ENCODE results near the gene ETS1. TPM values are rescaled to one million over a fixed set of nuclear protein-coding genes. Genes with fewer than 3 reads are reported as not detected.

ETS1 gene
- total RNA-seq, 1 donor from 2014 or later = 55.9 TPM

GRCh38 chr11:128609785-128610184, 22.4 kb upstream of the ETS1 start:
- Mint-ChIP-seq H3K4me3 (no peak overlapping the region), H3K9me3 (no peaks in the 10 kb centered on the region), H3K4me1 (peaks cover 22% of the 10 kb centered on the region), H3K36me3 (ENCODE audit: low read depth) (no peaks in the 10 kb centered on the region), H3K27me3 (ENCODE audit: low read depth) (peaks cover 17% of the 10 kb centered on the region), H3K27ac (ENCODE audit: unreplicated experiment) (no peak overlapping the region)
- no peak for TF ChIP-seq CTCF (conservative IDR thresholded peaks at IDR 0.05)
- DNase-seq (ENCODE audit: low read depth, low spot score) = no peak

GRCh38 chr11:128608746-128609407, 21.5 kb upstream of the ETS1 start:
- Mint-ChIP-seq H3K4me3 (no peak overlapping the region), H3K4me1 (peaks cover 25% of the 10 kb centered on the region), H3K9me3 (no peaks in the 10 kb centered on the region), H3K27me3 (ENCODE audit: low read depth) (peaks cover 11% of the 10 kb centered on the region), H3K27ac (ENCODE audit: unreplicated experiment) (no peak overlapping the region), H3K36me3 (ENCODE audit: low read depth) (no peaks in the 10 kb centered on the region)
- DNase-seq (ENCODE audit: low read depth, low spot score) = no peak
- TF ChIP-seq CTCF (conservative IDR thresholded peaks at IDR 0.05) = no peak

DNA sequence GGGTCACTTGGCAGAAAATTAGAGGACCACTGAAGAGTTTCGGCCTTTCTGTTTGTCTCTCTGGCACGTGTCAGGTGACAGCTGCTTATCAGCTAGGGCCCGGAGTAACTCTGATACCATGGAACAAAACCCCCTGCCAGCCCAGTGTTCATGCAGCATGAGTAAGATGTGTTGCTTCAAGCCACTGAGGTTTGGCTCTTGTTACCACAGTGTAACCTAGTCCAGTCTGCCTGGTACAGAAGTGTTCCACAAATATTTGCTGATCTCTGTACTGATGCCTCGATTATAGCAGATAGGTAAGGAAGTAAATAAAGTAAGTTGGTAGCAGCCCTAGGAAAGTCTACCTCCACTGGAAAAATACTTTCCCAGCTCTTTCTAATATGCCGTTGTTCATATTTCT, 20.5 kb upstream of the ETS1 start:
- Mint-ChIP-seq H3K4me1 (peaks cover 36% of the 10 kb centered on the region), H3K27me3 (ENCODE audit: low read depth) (peaks cover 9% of the 10 kb centered on the region), H3K36me3 (ENCODE audit: low read depth) (no peaks in the 10 kb centered on the region), H3K4me3 (no peak overlapping the region), H3K27ac (ENCODE audit: unreplicated experiment) (no peak overlapping the region), H3K9me3 (no peaks in the 10 kb centered on the region)
- DNase-seq (ENCODE audit: low read depth, low spot score) = no peak
- no peak for TF ChIP-seq CTCF (conservative IDR thresholded peaks at IDR 0.05)

- Mint-ChIP-seq H3K27me3 (ENCODE audit: low read depth) (peaks cover 6% of the 10 kb centered on the region), H3K36me3 (ENCODE audit: low read depth) (no peaks in the 10 kb centered on the region), H3K27ac (ENCODE audit: unreplicated experiment) (no peak overlapping the region), H3K9me3 (no peaks in the 10 kb centered on the region), H3K4me3 (no peak overlapping the region), H3K4me1 (peaks cover 20% of the 10 kb centered on the region)
- no peak for TF ChIP-seq CTCF (conservative IDR thresholded peaks at IDR 0.05)
- DNase-seq (ENCODE audit: low read depth, low spot score) = no peak
Observed at GRCh38 chr11:128604723-128605122, 17.4 kb upstream of the ETS1 start.

DNA sequence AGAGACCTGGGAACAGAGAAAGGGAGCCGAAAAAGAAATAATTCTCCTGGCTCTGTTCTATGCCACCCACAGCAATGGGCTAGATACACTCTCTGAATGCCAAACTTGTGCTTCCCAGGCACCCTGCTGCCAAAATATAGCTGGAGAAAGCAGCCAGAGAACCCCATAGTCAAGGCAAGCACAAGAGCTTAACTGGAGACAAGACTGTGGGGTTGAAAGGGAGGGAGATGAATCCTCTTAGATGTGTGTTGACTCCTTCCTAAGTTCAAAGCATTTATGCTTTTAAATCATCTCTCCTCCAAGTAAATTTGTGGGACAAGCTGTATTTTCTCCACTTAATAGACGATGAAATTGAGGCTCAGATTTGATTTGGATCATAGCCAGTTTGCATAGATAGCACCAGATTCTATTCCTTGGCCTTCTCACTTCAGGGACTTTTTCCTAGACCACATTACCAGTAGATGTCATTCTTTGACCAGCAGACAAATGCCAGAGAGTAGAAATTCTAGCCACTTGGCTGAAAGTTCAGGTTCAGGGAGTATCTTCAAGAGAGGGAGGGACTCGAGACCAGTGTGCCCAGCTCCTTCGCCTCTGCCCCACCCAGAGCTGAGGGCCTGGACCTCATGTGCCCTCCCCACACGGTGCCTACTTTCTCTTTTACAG, 16.5 kb upstream of the ETS1 start:
- H3K27me3 Mint-ChIP-seq (ENCODE audit: low read depth) = peaks cover 2% of the 10 kb centered on the region

More for the DNA sequence above, 16.5 kb upstream of the ETS1 start:
- DNase-seq (ENCODE audit: low read depth, low spot score) = no peak
- no peak for TF ChIP-seq CTCF (conservative IDR thresholded peaks at IDR 0.05)
- H3K27ac Mint-ChIP-seq (ENCODE audit: unreplicated experiment) = no peak overlapping the region
- H3K4me3 Mint-ChIP-seq = no peak overlapping the region
- peaks cover 15% of the 10 kb centered on the region for H3K4me1 Mint-ChIP-seq
- H3K36me3 Mint-ChIP-seq (ENCODE audit: low read depth) = no peaks in the 10 kb centered on the region
- no peaks in the 10 kb centered on the region for H3K9me3 Mint-ChIP-seq
